Measurements from ENCODE around the gene FMN1. TPM values are rescaled to one million over a fixed set of nuclear protein-coding genes. Genes with fewer than 3 reads are reported as not detected.

FMN1 gene
- total RNA-seq, 4 donors from 2014 or later, result 4.3 to 10.1 (median 8.8) TPM

GRCh38 chr15:32718821-32719716 is 475.4 kb downstream of the FMN1 start:
- intact Hi-C loops (cut with DNase I), result no loop called here
- peak overlapping the region; percentile 29 to 69 (median 48) for H3K4me3 ChIP-seq
- TF ChIP-seq POLR2A (IDR thresholded peaks at IDR 0.05) (no peak), CTCF (IDR thresholded peaks at IDR 0.05) (no peak)
- no peak for DNase-seq
- H3K4me1 ChIP-seq, result peaks cover 0 to 30% (median 12%) of the 10 kb centered on the region in 3 donors
- 11 to 27% methylated on average over 19 to 30 of the region's 70 CpGs for WGBS, 2 donors
- no peaks in the 10 kb centered on the region for H3K36me3 ChIP-seq
- H3K27ac ChIP-seq, result peak overlapping the region; percentile 58 to 91 (median 76)
- H3K9me3 ChIP-seq, result no peaks in the 10 kb centered on the region
- peaks cover 3 to 74% (median 25%) of the 10 kb centered on the region in 4 donors for H3K27me3 ChIP-seq

GRCh38 chr15:32718227-32718820 is 476.2 kb downstream of the FMN1 start:
- H3K4me1 ChIP-seq, result peaks cover 0 to 30% (median 12%) of the 10 kb centered on the region in 3 donors
- no peaks in the 10 kb centered on the region for H3K9me3 ChIP-seq
- WGBS, 2 donors, result 7% methylated on average over 34 of the region's 60 CpGs; no CpG with 5 or more reads in 1 of the 2 donors
- no peaks in the 10 kb centered on the region for H3K36me3 ChIP-seq
- H3K27ac ChIP-seq, result peak overlapping the region; percentile 58 to 91 (median 76)
- no peak for TF ChIP-seq CTCF (IDR thresholded peaks at IDR 0.05)
- no peak for TF ChIP-seq POLR2A (IDR thresholded peaks at IDR 0.05)
- DNase-seq, result no peak
- intact Hi-C loops (cut with DNase I), result no loop called here
- H3K4me3 ChIP-seq, result peak overlapping the region; percentile 29 to 69 (median 48)
- H3K27me3 ChIP-seq, result peaks cover 3 to 82% (median 25%) of the 10 kb centered on the region in 4 donors

- Histone ChIP-seq H3K4me3 (peak within 1 kb of the TSS; percentile 29 to 69 (median 48)), H3K9me3 (no peaks in the 10 kb centered on the region), H3K27me3 (peaks cover 3 to 89% (median 25%) of the 10 kb centered on the region in 4 donors), H3K27ac (peak within 1 kb of the TSS; percentile 65 to 91 (median 82)), H3K4me1 (peaks cover 0 to 30% (median 12%) of the 10 kb centered on the region in 3 donors), H3K36me3 (no peaks in the 10 kb centered on the region)
- TF ChIP-seq CTCF (IDR thresholded peaks at IDR 0.05) (no peak), POLR2A (IDR thresholded peaks at IDR 0.05) (peak in 2 of 4 donors; percentile 22 to 61)
- DNase-seq, result no peak
- WGBS, 2 donors, result 24% methylated on average over 12 of the region's 99 CpGs; no CpG with 5 or more reads in 1 of the 2 donors
- intact Hi-C loops (cut with DNase I), result no loop called here
These were observed 476.9 kb downstream of the FMN1 start, which contains the start of gene GREM1 for GRCh38 chr15:32717426-32718226. Gene GREM1 (plus strand): TSS chr15:32718004. CDS start chr15:32730691, 12,687 bp downstream.

- 18 to 27% methylated on average over 12 to 14 of the region's 21 CpGs for WGBS, 2 donors
- peak overlapping the region; percentile 29 to 69 (median 48) for H3K4me3 ChIP-seq
- no peaks in the 10 kb centered on the region for H3K36me3 ChIP-seq
- H3K27me3 ChIP-seq, result peaks cover 3 to 92% (median 25%) of the 10 kb centered on the region in 4 donors
- H3K9me3 ChIP-seq, result no peaks in the 10 kb centered on the region
- peak overlapping the region; percentile 65 to 91 (median 82) for H3K27ac ChIP-seq
- TF ChIP-seq POLR2A (IDR thresholded peaks at IDR 0.05) (no peak), CTCF (IDR thresholded peaks at IDR 0.05) (no peak)
- DNase-seq, result no peak
- intact Hi-C loops (cut with DNase I), result no loop called here
- H3K4me1 ChIP-seq, result peaks cover 0 to 30% (median 12%) of the 10 kb centered on the region in 3 donors
These were observed 477.5 kb downstream of the FMN1 start for GRCh38 chr15:32716915-32717425.

All from esophagus squamous epithelium (tissue), 5 donors.